ENCODE results near the gene EEPD1. TPM values are rescaled to one million over a fixed set of nuclear protein-coding genes. Genes with fewer than 3 reads are reported as not detected.
"Not testable (repeated sequence)": the region's sequence is repeated elsewhere in the genome, so short reads cannot be mapped to it uniquely, and the experiment has no call there.

EEPD1 gene
- total RNA-seq, 1 donor from 2014 or later = 10.0 TPM

- intact Hi-C loops (cut with DNase I) = no loop called here
- no peak for DNase-seq
- peak; percentile 38 for ATAC-seq (ENCODE audit: poor library complexity)
These were observed 74.2 kb downstream of the EEPD1 start for GRCh38 chr7:36227223-36227622.

DNA sequence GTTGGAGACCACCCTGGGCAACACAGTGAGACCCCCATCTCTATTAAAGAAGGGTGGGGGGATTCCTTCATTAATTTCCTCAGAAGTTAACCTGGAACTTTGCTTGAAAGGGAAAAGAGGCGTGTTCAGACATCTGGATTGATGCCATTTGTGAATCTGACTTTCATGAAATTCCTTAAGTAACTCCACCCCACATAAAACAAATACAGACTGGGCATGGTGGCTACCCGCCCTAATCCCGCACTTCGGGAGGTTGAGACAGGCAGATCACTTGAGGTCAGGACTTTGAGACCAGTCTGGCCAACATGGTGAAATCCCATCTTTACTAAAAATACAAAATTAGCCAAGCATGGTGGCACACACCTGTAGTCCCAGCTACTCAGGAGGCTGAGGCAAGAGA, 75.0 kb downstream of the EEPD1 start:
- ATAC-seq (ENCODE audit: poor library complexity) (no peak), DNase-seq (no peak)
- intact Hi-C loops (cut with DNase I) = no loop called here

GRCh38 chr7:36231406-36231805, 78.4 kb downstream of the EEPD1 start:
- intact Hi-C loops (cut with DNase I) = no loop called here
- DNase-seq = no peak
- ATAC-seq (ENCODE audit: poor library complexity) = no peak

DNA sequence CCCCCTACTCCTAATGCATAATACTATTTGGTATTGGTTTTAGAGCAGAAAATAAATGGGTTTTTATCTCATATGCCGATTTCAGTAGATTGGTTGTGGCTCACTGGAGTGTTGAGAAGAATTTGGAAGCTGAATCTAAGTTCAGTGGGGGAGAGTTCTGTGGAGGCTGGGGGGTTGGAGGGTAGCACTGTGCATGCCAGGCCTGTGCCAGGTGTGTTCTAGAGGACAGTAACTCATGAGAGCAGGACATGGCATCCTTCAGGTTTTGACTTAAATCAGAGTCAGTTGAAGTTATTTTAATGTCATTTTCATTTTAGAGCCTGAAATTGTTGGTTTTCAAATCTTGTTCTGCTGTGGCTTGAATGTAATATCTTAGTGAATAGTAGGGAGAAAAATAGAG, 79.5 kb downstream of the EEPD1 start:
- DNase-seq (no peak), ATAC-seq (ENCODE audit: poor library complexity) (no peak)
- intact Hi-C loops (cut with DNase I) = no loop called here

GRCh38 chr7:36232971-36233550, 80.0 kb downstream of the EEPD1 start:
- no peak for ATAC-seq (ENCODE audit: poor library complexity)
- intact Hi-C loops (cut with DNase I) = no loop called here
- DNase-seq = no peak

DNA sequence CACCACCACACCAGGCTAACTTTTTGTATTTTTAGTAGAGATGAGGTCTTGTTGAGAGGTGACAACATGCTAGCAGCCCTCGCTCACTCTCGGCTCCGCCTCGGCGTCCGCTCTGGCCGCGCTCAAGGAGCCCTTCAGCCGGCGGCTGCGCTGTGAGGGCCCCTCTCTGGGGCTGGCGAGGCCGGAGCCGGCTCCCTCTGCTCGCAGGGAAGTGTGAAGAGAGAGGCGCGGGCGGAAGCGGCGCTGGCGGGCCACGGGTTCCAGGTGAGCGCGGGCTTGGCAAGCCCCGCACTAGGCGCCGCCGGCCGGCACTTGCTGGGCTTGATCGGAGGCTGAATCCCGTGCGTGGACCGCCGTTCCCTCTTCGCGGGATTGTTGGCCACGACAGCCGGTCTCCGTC, 83.0 kb downstream of the EEPD1 start:
- intact Hi-C loops (cut with DNase I) = no loop called here
- no peak for ATAC-seq (ENCODE audit: poor library complexity)
- no peak for DNase-seq

DNA sequence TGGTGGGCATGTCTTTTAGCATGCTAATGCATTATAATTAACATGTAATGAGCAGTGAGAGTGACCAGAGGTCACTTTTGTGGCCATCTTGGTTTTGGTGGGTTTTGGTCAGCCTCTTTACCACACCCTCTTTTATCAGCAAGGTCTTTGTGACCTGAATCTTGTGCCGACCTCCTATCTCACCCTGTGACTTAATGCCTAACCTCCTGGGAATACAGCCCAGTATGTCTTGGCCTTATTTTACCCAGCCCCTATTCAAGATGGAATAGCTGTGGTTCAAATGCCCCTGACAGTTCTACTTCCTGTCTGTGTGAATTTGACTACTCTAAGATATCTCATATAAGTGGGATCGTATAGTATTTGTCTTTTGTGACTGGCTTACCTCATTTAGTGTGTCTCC, 85.1 kb downstream of the EEPD1 start:
- intact Hi-C loops (cut with DNase I) = no loop called here
- DNase-seq (no peak), ATAC-seq (ENCODE audit: poor library complexity) (no peak)

GRCh38 chr7:36243356-36243755, 90.3 kb downstream of the EEPD1 start:
- intact Hi-C loops (cut with DNase I); DNase-seq; ATAC-seq (ENCODE audit: poor library complexity): not testable (repeated sequence)

GRCh38 chr7:36244001-36244400, 90.9 kb downstream of the EEPD1 start:
- ATAC-seq (ENCODE audit: poor library complexity); DNase-seq; intact Hi-C loops (cut with DNase I): not testable (repeated sequence)

DNA sequence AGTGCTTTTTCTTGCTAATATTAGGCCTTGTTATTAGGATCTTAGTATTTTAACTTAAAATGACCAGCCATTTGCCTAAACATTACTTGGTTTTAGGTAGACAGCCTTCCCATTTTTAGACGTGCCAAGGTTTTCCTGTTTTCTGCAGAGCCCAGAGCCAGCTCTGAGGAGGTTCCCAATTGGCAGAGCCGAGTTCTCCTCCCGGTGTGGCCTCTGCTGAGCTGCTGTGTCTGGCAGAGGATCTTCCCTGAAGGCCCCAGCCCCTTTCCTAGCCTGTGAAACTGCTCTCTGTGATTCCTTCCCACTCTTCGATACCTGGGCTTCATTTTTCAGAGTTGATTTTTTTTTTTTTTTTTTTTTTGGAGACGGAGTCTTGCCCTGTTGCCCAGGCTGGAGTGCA, 91.4 kb downstream of the EEPD1 start:
- DNase-seq (no peak), ATAC-seq (ENCODE audit: poor library complexity) (no peak)
- intact Hi-C loops (cut with DNase I) = no loop called here

- no peak for ATAC-seq (ENCODE audit: poor library complexity)
- no peak for DNase-seq
- intact Hi-C loops (cut with DNase I) = no loop called here
These were observed 92.7 kb downstream of the EEPD1 start for GRCh38 chr7:36245684-36246299.

- DNase-seq (no peak), ATAC-seq (ENCODE audit: poor library complexity) (no peak)
- intact Hi-C loops (cut with DNase I) = no loop called here
These were observed 96.0 kb downstream of the EEPD1 start for GRCh38 chr7:36249091-36249490.

- intact Hi-C loops (cut with DNase I) = no loop called here
- no peak for DNase-seq
- ATAC-seq (ENCODE audit: poor library complexity) = no peak
These were observed 100.6 kb downstream of the EEPD1 start for GRCh38 chr7:36253699-36254098.

- peak; percentile 56 for DNase-seq
- ATAC-seq (ENCODE audit: poor library complexity); intact Hi-C loops (cut with DNase I): not testable (repeated sequence)
These were observed 105.6 kb downstream of the EEPD1 start for GRCh38 chr7:36258510-36259259.

- ATAC-seq (ENCODE audit: poor library complexity) = no peak
- no peak for DNase-seq
- intact Hi-C loops (cut with DNase I) = no loop called here
These were observed 107.4 kb downstream of the EEPD1 start for GRCh38 chr7:36260481-36260880.

- intact Hi-C loops (cut with DNase I) = no loop called here
- ATAC-seq (ENCODE audit: poor library complexity) = no peak
- DNase-seq = no peak
These were observed 108.1 kb downstream of the EEPD1 start for GRCh38 chr7:36261019-36261754.

DNA sequence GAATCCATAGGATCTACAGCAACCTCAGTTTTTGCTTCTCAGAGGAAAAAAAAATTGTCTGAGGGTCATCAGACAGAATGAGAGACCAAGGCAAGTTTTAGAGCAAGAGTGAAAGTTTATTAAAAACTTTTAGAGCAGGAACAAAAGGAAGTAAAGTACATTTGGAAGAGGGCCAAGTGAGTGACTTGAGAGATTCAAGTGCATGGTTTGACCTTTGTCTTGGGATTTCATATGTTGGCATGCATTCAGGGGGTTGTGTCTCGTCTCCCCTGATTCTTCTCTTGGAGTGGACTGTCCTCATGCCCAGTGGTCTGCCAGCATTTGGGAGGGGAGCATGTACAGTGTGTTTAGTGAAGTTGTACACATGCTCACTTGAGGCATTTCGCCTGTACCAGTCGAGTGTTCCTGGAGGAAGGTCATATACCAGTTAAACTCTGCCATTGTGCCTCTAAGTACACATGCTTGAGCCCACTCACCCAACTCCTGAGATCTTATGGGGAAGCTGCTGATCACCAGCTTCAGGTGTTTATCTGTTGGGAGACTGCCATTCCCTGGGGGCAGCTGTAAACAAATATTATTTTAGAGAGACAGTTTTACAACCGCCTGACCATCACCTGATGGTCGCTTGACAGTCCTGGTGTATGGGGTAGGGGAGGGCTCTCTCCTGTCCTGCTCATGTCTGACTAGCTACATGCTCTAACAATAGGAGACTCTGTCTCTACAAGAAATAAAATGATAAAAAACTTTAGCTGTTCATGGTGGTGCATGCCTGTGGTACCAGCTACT, 109.4 kb downstream of the EEPD1 start:
- no peak for ATAC-seq (ENCODE audit: poor library complexity)
- no peak for DNase-seq
- intact Hi-C loops (cut with DNase I) = no loop called here

DNA sequence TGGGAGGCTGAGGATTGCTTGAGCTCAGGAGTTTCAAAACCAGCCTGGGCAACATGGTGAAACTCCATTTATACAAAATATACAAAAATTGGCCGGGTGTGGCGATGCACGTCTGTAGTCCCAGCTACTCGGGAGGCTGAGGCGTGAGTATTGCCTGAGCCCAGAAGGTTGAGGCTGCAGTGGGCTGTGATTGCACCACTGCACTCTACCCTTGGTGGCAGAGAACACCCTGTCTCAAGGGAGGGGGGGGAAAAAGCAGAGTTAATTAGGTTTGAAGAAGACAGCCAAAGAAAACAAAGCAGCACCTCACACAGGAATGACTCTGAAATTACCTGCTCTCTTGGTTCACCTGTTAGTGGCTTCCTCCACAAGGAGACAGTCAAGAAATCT, 110.0 kb downstream of the EEPD1 start:
- no peak for ATAC-seq (ENCODE audit: poor library complexity)
- DNase-seq = no peak
- intact Hi-C loops (cut with DNase I) = no loop called here

All from Right ventricle myocardium superior (tissue), 1 donor.